NCI-H1092 (cell line): Measurements from ENCODE around the gene SERTAD1.
"Not testable (repeated sequence)": the region's sequence is repeated elsewhere in the genome, so short reads cannot be mapped to it uniquely, and the experiment has no call there.

ENCODE experiments used
- DNase-seq: peaks from one replicate; lab custom pipeline; 2025; lab: John Stamatoyannopoulos, UW

SERTAD1 gene

GRCh38 chr19:40421993-40422747 lies 3.6 kb downstream of the SERTAD1 start:
- no peak for DNase-seq

DNA sequence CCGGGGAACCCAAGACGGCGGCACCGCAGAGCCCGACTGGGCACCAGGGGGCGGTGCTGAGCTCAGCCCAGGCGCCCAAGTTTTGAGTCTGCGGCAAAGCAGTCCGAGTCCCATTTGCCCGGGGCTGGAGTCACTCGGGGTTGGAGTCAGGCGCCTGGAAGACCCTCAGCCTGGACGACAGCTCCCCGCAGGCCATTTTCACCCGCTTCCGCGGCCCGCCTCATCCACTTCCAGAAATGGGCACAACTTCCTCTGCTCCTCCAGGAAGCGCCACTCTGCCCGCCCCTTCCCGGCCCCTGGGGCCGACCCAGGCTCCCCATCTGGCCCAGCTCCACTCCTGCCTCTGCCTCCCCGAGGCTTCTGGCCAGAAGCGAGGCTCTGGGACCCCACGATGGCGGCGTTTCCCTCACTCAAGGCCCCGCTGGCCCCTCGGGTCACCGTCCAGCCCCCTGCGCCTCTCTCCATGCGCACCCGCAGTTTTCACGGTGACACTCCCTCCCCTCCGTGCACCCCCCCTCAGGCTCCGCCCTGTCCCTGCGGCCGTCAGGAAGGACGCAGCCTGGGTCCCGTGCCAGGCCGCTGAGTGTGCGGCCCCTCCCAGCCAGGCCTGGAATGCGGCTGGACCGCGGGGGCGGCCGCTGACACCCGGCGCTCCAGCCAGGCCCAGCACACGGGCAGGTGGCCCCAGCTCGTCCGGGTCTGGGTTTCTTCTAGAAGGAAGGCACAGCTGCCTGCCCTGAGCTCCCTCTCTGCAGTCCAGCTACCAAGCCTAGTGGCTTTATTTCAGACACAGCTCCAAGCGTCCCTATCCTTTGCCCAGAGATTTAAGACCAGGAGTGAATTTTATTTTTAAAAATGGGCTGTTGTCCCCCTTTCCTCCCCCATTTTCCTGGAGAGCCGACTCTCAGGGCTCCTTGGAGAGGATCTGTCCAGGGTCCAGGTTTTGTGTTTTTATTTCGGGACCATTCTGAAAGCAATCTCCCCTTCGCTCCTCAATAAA lies 4.7 kb downstream of the SERTAD1 start:
- peak; percentile 45 for DNase-seq

- DNase-seq, result no peak
These were observed 5.4 kb downstream of the SERTAD1 start for GRCh38 chr19:40420451-40420765.

- no peak for DNase-seq
These were observed 6.0 kb downstream of the SERTAD1 start for GRCh38 chr19:40419780-40420179.

DNA sequence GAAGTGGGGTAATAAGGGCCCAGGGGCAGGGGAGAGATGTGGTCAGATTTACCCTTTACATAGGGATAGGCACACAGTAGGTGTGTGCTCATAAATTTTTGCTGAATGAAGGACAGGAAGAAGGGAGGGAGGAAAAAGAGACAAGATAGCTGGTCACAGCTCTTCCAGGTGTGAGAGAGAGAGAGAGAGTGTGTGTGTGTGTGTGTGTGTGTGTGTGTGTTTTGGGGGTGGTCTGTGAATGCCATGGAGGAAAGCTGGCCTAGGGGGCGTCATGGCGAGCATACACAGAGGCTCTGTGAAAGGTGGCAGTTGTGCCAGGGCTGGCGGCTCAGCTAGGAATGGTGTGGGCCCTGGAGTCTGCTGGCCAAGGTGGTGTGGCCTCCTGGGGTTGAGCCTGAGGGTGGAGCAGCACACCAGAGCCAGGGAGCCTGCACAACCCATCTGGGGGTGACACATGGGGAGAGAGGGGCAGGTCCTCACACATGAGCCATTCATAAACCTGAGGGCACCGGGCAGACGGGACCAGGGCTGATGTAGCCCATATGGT lies 6.7 kb downstream of the SERTAD1 start:
- no peak for DNase-seq

GRCh38 chr19:40418040-40418439 lies 7.8 kb downstream of the SERTAD1 start:
- DNase-seq, result no peak

GRCh38 chr19:40417643-40417981 lies 8.2 kb downstream of the SERTAD1 start:
- no peak for DNase-seq

DNA sequence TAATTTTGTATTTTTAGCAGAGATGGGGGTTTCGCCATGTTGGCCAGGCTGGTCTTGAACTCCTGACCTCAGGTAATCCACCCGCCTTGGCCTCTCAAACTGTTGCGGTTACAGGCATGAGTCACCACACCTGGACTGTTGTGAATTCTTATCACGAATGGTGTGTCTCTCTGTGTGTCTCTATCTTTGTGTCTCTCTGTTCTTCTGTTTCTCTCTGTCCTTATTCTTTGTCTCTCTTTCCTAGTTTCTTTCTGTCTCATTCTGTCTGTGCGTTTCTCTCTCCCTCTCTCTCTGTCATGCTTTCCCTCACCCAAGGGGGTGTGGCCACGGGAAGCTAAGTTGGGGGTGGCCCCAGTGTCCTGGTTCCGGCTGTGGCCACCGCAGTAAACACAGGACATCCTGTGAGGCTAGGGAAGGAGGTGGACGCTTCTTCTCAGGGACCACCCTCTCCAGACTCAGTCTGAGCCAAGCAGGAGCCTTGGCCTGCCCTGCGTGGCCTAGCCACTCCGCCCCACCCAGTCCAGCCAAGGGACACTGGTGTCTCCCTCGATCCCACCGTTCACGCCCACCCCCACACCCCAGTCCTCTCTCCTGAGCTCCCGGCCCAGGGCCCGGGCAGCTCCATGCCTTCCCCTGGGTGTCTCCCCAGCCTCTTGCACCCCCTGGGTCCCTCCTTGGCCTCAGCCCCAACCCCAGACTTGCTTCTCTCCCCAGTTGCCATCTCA lies 8.7 kb downstream of the SERTAD1 start:
- no peak for DNase-seq

DNA sequence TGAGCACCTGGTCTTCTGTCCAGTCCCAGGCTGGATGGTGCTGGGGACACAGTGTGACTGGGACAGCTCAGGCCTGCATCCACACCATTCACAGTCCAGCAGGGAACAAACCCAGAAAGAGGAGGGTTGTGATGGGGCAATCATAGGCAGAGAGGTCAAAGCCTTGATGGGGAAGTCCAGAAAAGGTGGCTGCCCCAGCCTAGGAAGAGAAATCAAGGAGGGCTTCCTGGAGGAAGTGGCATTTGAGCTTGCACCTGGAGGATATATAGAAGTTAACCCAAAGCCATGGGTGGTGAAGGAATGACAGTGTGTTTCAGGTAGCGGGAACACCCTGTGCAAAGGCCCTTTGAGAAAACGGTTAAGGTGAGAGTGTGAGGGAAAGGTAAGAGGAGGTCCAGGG lies 10.0 kb downstream of the SERTAD1 start:
- no peak for DNase-seq

DNA sequence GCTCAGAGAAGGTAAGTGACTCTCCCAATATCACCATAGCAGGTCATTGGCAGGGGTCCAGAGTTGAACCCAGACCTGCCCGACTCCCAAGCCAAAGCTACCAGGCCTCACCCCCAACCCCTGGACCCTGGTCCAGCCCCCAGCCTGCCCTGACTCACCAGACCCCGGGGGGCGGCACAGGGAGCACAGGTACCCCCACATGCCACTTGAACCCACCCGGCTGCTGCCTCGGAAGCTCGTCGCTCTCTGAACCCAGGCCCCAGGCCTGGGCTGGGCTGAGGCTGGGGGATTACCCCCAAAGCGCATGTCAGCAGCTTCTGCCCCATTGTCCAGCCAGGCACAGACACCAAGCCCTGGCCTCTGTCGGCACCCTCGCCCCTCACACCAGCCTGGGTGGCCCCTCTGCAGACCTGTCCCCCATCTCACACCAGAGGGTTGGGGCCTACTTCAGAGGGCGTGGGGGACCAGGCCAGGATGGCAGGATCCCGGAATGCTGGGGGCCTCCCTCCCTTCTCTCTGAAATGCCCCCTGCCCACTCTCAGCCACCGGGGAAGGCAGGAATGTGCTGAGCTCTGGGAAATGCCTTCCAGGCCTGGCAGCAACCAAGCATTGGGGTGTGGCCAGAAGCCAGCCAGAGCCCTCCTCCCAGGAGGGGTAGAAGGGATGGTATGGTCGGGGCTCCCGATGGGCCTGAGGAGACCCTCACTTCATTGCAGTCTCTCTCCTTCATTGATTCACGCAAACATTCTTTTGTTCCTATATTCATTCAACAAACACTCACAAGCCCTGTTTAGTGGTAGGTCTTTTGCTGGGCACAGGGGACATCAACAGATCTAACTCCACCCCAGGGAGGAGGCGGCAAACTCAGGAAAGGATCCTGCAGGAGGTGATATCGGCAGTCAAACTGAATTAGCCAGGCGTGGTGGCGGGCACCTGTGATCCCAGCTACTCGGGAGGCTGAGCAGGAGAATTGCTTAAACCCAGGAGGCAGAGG lies 11.0 kb downstream of the SERTAD1 start:
- no peak for DNase-seq

GRCh38 chr19:40413291-40413845 lies 12.4 kb downstream of the SERTAD1 start, which contains the start of gene PRX:
Gene PRX, minus strand, starts transcription at chr19:40413378. Its CDS starts 5,446 bp downstream, at chr19:40407932.
- DNase-seq, result no peak

GRCh38 chr19:40412866-40413265 lies 12.9 kb downstream of the SERTAD1 start:
- DNase-seq, result no peak

DNA sequence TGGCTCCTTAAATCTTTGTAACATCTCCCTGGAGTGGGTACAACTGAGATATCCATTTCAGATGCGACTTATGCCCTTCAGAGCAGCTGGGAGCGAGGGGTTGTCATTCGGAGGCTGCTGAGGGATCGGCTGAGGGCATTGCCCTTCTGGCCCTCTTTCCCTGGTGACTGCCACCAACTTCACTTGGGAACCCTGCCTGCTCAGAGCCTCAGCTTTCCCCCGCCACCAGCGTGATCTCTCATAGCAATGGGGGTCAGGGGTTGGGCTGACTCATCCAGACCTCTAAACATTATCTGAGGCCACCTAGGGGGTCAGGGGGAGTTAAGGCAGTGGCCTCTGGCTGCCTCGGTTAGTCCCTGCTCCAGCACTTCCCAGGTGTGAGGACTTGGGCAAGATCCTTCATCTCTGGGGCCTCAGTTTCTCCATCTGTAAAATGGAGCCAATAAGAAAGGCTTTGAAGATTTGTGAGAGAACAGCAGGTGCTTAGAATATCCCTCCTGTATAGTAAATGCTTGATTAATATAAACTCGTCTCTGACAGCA lies 13.8 kb downstream of the SERTAD1 start:
- DNase-seq, result no peak

DNA sequence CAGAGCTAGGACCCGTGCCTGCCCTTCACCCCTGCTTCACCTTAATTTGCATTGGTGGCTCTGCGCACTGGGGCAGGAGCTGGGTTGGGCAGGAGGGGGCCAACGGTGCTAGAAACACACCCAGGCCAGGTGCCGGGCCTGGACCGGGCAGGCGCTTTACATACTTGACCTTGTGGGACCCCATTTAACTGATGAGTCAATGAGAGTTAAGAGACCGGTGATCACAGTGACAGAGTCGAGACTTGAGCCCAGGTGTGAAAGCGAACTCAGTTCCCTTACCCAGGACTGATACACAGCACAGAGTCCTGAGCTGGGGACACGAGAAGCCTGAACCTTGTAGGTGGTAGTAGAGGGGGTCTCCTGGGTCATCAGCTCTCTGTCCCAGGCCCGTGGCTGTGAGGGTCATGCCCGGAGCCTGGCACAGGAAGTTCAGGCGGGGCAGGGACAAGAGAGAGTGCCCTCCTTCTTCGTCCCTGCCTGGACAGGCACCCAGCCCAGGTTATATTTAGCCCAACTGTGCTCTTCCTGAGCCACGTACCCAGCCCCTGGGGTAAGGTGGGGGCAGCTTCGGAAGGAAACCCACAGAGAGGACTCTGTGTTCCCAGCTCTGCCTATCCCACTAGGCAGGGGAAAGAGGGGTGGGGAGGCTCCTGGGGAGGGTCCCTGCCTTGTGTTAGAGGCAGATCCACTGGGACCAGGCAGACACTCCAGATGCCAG lies 14.5 kb downstream of the SERTAD1 start:
- no peak for DNase-seq

GRCh38 chr19:40410030-40410389 lies 15.8 kb downstream of the SERTAD1 start:
- no peak for DNase-seq

DNA sequence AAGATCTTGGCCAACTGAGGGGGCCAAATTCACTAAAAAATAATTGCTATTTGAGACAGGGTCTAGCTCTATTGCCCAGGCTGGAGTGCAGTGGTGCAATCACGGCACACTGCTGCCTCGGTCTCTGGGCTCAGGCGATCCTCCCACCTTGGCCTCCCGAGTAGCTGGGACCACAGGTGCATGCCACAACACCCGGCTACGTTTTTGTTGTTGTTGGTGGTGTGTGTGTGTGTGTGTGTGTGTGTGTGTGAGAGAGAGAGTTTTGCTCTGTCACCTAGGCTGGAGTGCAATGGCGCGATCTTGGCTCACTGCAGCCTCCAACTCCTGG lies 17.2 kb downstream of the SERTAD1 start:
- DNase-seq, result not testable (repeated sequence)

- DNase-seq, result no peak
These were observed 17.8 kb downstream of the SERTAD1 start for GRCh38 chr19:40407714-40408597.

DNA sequence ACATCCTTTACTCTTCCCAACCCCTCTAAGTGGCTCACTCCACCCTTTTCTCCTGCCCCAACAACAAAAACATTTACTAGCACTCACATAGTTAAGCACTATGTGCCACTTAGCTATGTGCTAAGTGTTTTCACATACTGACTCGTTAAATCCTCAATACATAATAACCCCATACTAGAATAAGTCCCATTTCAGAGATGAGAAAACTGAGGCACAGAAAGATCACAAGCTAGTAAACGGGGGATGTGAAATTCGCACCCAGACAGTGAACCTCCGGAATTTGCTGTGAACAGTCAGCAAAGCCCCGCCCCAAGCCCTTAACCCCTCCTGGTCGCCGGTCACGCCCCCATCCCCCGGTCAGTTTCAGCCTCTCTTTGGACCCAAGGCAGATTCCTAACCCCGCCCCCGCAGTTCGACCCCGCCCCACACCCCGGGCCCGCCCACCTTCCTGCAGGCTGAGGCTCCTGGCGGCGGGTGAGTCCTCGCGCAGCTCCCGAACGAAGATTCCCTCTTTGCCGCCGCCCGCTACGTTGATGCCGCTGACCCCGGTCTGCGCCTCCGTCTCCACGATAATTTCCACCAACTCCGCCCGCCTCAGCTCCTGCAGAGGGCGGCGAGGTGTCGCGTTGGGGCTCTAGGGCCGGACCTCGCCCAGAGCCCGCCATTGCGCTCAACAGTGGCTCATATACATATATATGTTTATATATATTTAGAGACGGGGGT lies 22.4 kb downstream of the SERTAD1 start:
- DNase-seq, result peak; percentile 10
